ENCODE results near the gene FAM228B.

DNA sequence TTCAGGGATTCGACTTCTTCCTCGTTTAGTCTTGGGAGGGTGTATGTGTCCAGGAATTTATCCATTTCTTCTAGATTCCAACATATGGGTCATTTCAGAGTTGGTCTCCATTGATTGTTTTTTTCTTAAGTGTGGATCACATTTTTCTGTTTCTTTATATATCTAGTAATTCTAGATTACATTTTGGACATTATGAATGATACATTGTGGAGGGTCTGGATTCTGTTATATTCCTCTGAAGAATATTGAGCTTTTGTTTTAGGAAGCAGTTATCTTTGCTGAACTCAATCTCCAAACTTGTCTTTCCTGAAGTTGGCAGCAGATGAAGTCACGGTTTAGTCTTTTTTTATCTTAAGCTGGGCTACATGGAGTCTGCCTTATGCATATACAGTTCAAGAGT lies 9.3 kb downstream of the FAM228B start:
- no peak for TF ChIP-seq EZH2phosphoT487 (IDR thresholded peaks at IDR 0.05; ENCODE audit: borderline replicate concordance)
- TF ChIP-seq, protein P1, sequence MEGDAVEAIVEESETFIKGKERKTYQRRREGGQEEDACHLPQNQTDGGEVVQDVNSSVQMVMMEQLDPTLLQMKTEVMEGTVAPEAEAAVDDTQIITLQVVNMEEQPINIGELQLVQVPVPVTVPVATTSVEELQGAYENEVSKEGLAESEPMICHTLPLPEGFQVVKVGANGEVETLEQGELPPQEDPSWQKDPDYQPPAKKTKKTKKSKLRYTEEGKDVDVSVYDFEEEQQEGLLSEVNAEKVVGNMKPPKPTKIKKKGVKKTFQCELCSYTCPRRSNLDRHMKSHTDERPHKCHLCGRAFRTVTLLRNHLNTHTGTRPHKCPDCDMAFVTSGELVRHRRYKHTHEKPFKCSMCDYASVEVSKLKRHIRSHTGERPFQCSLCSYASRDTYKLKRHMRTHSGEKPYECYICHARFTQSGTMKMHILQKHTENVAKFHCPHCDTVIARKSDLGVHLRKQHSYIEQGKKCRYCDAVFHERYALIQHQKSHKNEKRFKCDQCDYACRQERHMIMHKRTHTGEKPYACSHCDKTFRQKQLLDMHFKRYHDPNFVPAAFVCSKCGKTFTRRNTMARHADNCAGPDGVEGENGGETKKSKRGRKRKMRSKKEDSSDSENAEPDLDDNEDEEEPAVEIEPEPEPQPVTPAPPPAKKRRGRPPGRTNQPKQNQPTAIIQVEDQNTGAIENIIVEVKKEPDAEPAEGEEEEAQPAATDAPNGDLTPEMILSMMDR (conservative IDR thresholded peaks at IDR 0.05; ENCODE audit: low read length): no peak

Data from Loucy (cell line).